GM19240 (cell line): ENCODE data around the gene CAPN12.
"Not testable (repeated sequence)": the region's sequence is repeated elsewhere in the genome, so short reads cannot be mapped to it uniquely, and the experiment has no call there.

Experiments
- DNase-seq: peaks from one replicate; pipeline ENCODE4 v3.0.0; 2011; ENCODE audit warnings: low spot score; ENCODE audit not compliant: insufficient read length

Gene CAPN12, protein sequence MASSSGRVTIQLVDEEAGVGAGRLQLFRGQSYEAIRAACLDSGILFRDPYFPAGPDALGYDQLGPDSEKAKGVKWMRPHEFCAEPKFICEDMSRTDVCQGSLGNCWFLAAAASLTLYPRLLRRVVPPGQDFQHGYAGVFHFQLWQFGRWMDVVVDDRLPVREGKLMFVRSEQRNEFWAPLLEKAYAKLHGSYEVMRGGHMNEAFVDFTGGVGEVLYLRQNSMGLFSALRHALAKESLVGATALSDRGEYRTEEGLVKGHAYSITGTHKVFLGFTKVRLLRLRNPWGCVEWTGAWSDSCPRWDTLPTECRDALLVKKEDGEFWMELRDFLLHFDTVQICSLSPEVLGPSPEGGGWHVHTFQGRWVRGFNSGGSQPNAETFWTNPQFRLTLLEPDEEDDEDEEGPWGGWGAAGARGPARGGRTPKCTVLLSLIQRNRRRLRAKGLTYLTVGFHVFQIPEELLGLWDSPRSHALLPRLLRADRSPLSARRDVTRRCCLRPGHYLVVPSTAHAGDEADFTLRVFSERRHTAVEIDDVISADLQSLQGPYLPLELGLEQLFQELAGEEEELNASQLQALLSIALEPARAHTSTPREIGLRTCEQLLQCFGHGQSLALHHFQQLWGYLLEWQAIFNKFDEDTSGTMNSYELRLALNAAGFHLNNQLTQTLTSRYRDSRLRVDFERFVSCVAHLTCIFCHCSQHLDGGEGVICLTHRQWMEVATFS

DNA sequence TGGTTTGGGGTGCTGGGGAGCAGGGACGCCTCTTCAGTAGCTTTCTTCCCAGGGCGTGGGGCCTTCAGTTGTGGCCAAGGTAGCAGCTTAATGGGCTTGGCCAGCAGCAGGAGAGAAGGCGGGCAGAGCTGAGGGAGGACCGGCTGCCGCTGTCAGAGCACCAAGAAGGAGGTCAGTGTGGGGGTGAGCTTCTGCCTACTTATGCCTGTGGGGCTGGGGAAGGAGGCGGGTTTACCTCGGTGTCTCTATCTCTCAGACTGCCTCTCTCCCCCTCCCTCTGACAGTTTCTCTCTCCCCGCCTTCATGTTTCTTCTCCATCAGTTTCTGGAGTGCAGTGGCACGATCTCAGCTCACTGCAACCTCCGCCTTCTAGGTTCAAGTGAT, at the start of gene CAPN12:
CAPN12 (minus strand) TSS at position 177 of the 384 bp plus-strand sequence. CDS start 309 bp downstream, outside the sequence.
- DNase-seq, result no peak

DNA sequence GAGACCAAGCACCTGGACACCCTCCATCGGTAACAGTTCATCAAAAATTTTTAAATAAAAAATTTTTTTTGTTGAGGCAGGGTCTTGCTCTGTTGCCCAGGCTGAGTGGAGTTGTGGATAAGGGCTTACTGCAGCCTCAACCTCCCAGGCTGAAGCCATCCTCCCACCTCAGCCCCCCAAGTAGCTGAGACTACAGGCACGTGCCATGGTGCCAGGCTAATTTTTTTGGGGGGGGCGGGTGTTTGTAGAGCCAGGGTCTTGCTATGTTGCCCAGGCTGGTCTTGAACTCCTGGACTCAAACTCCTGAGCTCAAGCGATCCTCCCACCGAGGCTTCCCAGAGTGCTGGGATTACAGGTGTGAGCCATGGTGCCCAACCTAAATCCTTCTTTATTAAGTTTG, 49.4 kb upstream of the CAPN12 start:
- no peak for DNase-seq

DNA sequence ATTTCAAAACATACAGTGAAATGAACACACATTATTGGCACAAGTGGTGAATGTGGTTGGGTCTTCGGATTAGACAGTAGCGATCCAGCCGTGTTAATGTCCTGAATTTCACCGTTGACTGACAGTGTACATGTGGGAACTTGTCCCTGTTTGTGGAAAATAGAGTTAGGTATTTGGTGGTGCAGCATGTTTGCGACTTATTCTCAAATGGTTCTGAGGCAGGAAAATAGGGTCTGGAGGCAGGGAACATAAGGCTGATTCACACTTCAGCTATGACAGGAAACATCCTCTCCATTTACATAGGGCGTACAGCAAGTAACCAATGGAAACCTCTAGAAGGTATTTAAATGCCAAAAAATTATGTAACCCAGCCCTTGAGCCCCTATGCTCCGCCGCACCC, 48.9 kb upstream of the CAPN12 start:
- no peak for DNase-seq

GRCh38 chr19:38792250-38793111, 48.2 kb upstream of the CAPN12 start:
- no peak for DNase-seq

DNA sequence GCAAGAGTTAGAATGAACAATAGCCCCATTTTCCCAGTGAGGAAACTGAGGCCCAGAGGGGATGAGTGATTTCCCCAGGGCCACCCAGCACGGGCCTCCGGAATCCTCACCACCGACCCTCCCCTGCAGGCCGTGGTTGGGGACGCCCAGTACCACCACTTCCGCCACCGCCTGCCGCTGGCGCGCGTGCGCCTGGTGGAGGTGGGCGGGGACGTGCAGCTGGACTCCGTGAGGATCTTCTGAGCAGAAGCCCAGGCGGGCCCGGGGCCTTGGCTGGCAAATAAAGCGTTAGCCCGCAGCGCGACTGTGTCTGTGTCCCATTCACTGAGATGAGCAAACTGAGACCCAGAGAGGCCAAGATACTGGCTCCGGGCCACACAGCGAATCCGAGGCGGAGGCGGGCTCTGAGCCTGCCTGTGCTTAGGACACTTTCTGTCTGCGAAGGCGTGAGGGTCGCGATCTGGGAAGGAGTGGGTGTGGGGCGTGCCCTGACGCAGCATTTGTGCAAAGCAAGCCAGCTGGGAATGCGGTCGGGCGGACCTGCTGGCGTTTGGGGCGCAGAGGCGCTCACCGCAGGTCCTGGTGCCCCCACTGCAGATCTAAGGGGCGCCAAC, 47.3 kb upstream of the CAPN12 start:
- DNase-seq, result not testable (repeated sequence)

- DNase-seq, result not testable (repeated sequence)
Measured at GRCh38 chr19:38790507-38791403, 46.5 kb upstream of the CAPN12 start.

- DNase-seq, result no peak
Measured at GRCh38 chr19:38788478-38789243, 44.4 kb upstream of the CAPN12 start, which contains the start of gene LGALS7B. LGALS7B (plus strand) TSS chr19:38789200; CDS start chr19:38789227, 27 bp downstream.

DNA sequence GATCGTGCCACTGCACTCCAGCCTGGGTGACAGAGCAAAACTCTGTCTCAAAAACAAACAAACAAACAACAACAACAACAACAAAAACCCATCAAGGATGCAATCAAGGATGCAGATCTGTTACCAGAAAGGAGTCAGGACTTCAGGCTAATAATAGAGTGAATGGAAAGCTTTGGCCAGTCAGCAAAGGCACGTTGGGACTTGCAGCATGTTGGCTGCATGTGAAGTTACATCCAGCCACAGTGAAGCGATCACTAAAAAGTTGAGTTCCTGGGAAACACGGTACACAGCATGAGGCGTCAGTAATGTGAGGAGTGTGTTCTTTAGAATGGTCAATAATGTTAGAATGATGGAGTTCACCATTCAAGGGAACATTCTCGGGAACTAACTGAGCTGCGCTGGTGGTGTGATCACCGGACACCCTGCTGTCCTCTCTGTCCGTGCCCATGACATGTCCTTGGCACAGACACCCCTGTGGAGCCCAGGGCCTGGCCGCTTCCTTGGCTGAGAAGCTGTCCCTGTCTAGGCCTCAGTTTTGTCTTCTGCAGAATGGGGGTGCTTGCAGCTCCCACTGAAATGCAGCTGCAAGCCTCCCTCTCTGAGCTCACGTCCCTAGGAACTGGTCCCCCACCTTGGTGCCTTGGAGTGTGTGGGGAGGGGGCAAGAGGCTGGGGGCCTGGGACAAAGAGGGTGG, 42.4 kb upstream of the CAPN12 start:
- no peak for DNase-seq

- DNase-seq, result not testable (repeated sequence)
Measured at GRCh38 chr19:38786061-38786460, 41.8 kb upstream of the CAPN12 start.

GRCh38 chr19:38785187-38785699, 41.0 kb upstream of the CAPN12 start:
- no peak for DNase-seq

DNA sequence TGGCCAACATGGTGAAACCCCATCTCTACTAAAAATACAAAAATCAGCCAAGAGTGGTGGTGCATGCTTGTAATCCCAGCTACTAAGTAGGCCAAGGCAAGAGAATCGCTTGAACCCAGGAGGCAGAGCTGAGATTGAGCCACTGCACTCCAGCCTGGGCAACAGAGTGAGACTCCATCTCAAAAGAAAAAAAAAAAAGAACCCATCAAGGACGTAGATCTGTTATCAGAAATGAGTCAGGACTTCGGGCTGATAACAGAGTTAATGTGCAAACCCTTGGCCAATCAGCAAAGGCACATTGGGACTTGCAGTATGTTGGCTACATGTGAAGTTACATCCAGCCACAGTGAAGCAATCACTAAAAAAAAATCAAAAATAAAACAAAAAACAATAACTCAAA, 40.0 kb upstream of the CAPN12 start:
- DNase-seq, result no peak

DNA sequence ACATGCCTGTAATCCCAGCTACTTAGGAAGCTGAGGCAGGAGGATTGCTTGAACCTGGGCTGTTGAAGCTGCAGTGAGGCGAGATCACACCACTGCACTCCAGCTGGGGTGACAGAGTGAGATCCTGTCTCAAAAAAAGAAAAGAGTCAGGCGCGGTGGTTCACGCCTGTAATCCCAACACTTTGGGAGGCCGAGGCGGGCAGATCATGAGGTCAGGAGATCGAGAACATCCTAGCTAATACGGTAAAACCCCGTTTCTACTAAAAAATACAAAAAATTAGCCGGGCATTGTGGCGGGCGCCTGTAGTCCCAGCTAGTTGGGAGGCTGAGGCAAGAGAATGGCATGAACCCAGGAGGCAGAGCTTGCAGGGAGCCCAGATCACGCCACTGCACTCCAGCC, 37.9 kb upstream of the CAPN12 start:
- not testable (repeated sequence) for DNase-seq

- no peak for DNase-seq
Measured at GRCh38 chr19:38781058-38781457, 36.8 kb upstream of the CAPN12 start.

DNA sequence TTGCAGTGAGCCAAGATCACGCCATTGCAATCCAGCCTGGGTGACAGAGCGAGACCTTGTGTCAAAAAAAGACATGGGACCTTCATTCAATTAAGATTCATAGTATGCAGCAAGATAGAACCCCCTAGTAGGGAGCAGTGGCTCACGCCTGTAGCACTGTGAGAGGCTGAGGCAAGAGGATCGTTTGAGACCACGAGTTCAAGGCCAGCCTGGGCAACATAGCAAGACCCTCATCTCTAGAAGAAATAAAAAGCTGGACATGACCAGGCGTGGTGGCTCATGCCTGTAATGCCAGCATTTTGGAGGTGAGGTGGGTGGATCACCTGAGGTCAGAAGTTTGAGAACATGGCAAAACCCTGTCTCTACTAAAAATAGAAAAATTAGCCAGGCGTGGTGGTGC, 36.2 kb upstream of the CAPN12 start:
- no peak for DNase-seq

DNA sequence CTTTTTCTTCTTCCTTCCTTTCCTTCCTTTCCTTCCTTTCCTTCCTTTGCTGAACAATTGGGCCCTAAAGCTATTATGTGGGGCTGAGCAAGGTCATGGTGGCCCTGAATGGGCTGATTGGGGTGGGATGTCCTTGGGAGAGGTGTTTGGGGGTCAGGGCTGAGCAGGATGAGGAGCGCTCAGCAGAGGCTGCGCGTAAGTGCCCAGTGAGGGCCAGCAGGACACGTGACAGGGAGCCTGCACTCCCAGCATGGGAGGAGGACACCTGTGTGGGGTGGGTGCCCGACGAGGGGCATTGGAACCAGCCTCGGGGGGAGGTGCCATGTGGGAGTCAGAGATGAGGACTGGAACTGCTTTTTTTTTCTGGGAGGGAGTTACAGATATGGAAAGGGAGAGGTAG, 34.5 kb upstream of the CAPN12 start:
- no peak for DNase-seq

- no peak for DNase-seq
Measured at GRCh38 chr19:38774181-38774950, 30.1 kb upstream of the CAPN12 start.

DNA sequence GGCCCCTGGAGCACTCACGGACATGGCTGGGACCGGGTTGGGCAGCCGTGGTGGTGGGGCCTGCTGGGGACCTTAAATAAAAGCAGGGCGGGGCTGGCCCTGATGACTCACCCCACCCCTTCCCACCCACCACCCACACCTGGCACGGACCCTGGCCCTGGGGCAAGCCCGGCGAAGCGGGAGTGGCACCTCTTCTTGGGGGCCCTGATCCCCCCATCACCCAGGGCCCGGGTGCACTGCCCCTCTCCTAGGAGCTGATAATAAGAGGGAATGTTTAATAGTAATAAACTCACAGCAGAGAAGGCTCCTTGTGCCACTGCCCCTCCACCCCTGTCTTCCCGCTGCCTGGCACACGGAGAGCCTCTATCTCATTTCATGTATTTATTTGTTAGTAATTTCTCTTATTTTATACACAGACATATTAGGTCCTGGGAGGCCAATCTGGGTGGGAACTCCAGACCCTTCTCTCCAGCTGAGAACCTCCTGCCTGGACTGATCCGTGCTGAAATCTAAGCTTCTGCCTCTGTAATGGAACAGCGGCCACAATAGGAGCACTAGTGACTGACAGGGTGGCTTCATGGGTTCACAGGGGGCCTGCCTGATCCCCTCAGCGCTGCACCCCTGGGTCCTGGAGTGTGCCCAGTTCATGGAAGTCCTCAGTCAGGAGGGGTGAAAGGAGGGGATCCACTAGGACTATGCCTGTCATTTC, 29.3 kb upstream of the CAPN12 start, which contains the start of gene LGALS7:
LGALS7 (minus strand) TSS at position 49 of the 709 bp plus-strand sequence; CDS start at position 24, 25 bp downstream.
- DNase-seq, result no peak
